NT2/D1 (cell line): ENCODE measurements around the gene SGO2.

ENCODE experiments used
- SUZ12 ChIP-seq: IDR thresholded peaks from 2 replicates; pipeline ENCODE4 v1.6.1; 2011; ENCODE audit not compliant: insufficient read length, insufficient read depth; ENCODE audit errors: extremely low read depth
- YY1 ChIP-seq: IDR thresholded peaks from 2 replicates; pipeline ENCODE4 v1.6.1; 2011; ENCODE audit not compliant: insufficient read length, insufficient read depth
- ZNF274 ChIP-seq: IDR thresholded peaks from 2 replicates; pipeline ENCODE4 v1.6.1; 2011; ENCODE audit warnings: mild to moderate bottlenecking, low read depth, low read length

- TF ChIP-seq SUZ12, result no peak
- no peak for TF ChIP-seq ZNF274
- no peak for TF ChIP-seq YY1
Measured at GRCh38 chr2:200609028-200609614, 83.1 kb downstream of the SGO2 start.
